Kidney epithelial cell (primary cell): Measurements from ENCODE around the gene SNAP47. TPM values are rescaled to one million over a fixed set of nuclear protein-coding genes. Genes with fewer than 3 reads are reported as not detected.

ENCODE experiments used
- DNase-seq: peaks from one replicate; pipeline ENCODE4 v3.0.0-alpha.2; 2010; ENCODE audit warnings: low read depth
- H3K27me3 ChIP-seq: 2 replicates; pipeline ENCODE4 v1.6.0; 2011; ENCODE audit warnings: low read length; ENCODE audit not compliant: control insufficient read depth, insufficient read depth
- H3K36me3 ChIP-seq: 2 replicates; pipeline ENCODE4 v1.5.1; 2011; ENCODE audit warnings: low read length; ENCODE audit not compliant: control insufficient read depth, insufficient read depth
- H3K4me3 ChIP-seq: 2 replicates; pipeline ENCODE4 v1.5.1; 2011; ENCODE audit warnings: low read depth, mild to moderate bottlenecking, control low read depth, low read length
- total RNA-seq: library from RNA; depleted of rRNA; stranded (reverse); fragments of >200 nt; gene quantifications from 2 replicates; pipeline ENCODE4 v1.2.3, GENCODE V29; 2015
- TF ChIP-seq, protein P1 (sequence below): IDR thresholded peaks from 2 replicates; pipeline ENCODE4 v1.5.1; 2011; ENCODE audit warnings: mild to moderate bottlenecking, moderate library complexity, low read length, control low read depth, inconsistent platforms; ENCODE audit not compliant: insufficient read depth, poor library complexity, severe bottlenecking

The SNAP47 gene
- total RNA-seq, 1 donor from 2014 or later, result 40.2 TPM

- Histone ChIP-seq H3K36me3 (no peaks in the 10 kb centered on the region), H3K4me3 (peak overlapping the region; percentile 52), H3K27me3 (peaks cover 16% of the 10 kb centered on the region)
- TF ChIP-seq, protein P1, sequence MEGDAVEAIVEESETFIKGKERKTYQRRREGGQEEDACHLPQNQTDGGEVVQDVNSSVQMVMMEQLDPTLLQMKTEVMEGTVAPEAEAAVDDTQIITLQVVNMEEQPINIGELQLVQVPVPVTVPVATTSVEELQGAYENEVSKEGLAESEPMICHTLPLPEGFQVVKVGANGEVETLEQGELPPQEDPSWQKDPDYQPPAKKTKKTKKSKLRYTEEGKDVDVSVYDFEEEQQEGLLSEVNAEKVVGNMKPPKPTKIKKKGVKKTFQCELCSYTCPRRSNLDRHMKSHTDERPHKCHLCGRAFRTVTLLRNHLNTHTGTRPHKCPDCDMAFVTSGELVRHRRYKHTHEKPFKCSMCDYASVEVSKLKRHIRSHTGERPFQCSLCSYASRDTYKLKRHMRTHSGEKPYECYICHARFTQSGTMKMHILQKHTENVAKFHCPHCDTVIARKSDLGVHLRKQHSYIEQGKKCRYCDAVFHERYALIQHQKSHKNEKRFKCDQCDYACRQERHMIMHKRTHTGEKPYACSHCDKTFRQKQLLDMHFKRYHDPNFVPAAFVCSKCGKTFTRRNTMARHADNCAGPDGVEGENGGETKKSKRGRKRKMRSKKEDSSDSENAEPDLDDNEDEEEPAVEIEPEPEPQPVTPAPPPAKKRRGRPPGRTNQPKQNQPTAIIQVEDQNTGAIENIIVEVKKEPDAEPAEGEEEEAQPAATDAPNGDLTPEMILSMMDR, result no peak
- DNase-seq, result no peak
Observed at GRCh38 chr1:227786673-227787512, 51.7 kb downstream of the SNAP47 start.

DNA sequence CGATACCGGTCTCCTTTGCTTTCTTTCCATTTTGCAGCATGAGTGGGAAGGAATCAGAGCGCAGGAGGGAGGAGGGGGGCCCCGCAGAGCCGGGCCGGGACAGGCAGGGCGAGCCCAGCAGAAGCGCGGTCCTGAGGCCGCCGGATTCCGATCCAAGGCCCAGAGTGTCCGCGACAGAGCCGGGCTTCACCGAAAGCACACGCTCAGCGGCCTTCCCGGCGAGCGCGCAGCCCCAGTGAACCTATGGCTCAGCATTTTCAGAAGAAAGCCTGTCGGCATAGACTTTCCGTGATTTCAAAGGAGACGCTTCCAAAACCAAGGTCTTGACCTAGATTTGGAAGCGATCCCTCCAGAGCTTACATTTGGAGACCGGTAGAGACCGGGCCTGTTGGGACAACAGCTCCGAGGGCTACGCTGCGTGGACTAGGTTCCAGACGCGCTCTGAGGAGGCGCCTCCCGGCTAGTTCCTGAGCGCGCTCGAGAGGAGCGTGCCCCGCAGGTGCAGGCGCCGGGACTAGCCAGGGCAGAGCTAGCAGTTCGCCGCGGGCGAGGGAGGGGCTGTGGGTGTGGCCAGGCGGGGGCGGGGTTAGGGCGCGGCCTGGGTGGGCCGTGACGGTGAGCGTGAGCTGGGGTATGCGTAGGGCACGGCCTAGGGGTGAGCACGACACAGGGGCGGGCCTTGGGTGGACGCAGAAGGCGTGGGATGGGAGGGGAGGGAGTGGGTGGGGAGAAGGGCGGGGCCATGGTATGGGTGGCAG lies 52.5 kb downstream of the SNAP47 start:
- Histone ChIP-seq H3K27me3 (peaks cover 16% of the 10 kb centered on the region), H3K4me3 (peak overlapping the region; percentile 52), H3K36me3 (no peaks in the 10 kb centered on the region)
- DNase-seq, result peak; percentile 70
- TF ChIP-seq, protein P1, result no peak

GRCh38 chr1:227788271-227789083 lies 53.2 kb downstream of the SNAP47 start:
- Histone ChIP-seq H3K36me3 (no peaks in the 10 kb centered on the region), H3K4me3 (peak overlapping the region; percentile 52), H3K27me3 (peaks cover 16% of the 10 kb centered on the region)
- no peak for DNase-seq
- TF ChIP-seq, protein P1, result no peak

DNA sequence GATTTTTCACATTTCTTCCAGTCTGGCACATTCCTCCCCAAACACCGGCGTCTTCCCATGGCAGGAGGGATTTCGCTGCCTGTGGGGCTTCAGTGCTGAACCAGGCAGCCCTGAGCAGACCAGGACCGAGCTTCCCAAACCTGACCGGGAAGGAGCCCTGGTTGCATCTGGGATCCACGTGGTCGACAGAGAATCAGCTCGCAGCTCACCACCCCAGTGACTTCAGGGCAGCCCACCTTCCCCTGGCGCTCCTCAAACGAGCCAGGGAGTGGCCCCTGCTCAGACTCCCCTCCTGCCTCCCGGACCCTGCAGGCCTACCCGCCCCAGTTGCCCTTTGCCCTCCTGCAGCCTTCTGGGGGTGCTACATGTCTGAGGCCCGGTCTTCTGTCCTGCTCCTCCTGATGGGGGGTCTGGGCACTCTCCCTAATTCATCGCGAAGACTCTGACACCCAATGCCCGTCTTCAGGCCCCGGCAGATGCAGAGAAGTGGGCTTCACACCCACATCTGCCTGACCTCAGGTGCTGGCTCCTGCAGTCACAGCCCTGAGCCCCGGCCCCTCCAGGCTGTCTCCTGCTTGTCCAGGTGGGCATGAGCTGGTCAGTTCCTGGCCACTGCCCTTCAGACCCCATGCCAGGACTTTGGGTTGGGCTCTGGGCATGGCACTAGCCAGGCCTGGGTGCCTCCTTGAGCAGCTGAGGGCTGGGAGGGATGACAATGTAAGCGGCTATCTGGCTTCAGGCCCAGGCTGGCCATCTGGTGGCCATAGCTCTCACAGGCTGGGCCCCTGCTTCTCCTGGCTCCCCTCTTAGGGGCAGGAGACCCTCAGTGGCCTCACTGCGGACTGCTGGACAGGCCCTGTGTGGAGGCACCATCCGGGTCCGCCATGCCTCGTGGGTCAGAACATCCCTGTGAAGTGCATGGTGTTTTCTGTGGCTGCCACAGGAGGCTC lies 54.1 kb downstream of the SNAP47 start:
- H3K36me3 ChIP-seq, result no peaks in the 10 kb centered on the region
- peaks cover 16% of the 10 kb centered on the region for H3K27me3 ChIP-seq
- TF ChIP-seq, protein P1, result no peak
- DNase-seq, result no peak
- H3K4me3 ChIP-seq, result peak overlapping the region; percentile 52

GRCh38 chr1:227790034-227790400 lies 54.8 kb downstream of the SNAP47 start:
- TF ChIP-seq, protein P1, result no peak
- no peak for DNase-seq
- peaks cover 20% of the 10 kb centered on the region for H3K27me3 ChIP-seq
- no peak overlapping the region for H3K4me3 ChIP-seq
- H3K36me3 ChIP-seq, result no peaks in the 10 kb centered on the region
